Lower lobe of right lung (tissue), 2 donors: ENCODE measurements around the gene TRIM52. TPM values are rescaled to one million over a fixed set of nuclear protein-coding genes. Genes with fewer than 3 reads are reported as not detected.

Source experiments
- ATAC-seq, 2 donors: fragments of 200-7000 bp; cut with Tn5 transposase; one replicate each; pipeline ENCODE4 v1.9.1; 2020 to 2022; ENCODE audit warnings: mild to moderate bottlenecking in 2 of 2, moderate library complexity in 2 of 2
- DNase-seq: peaks from one replicate; pipeline ENCODE4 v3.0.0-alpha.2; 2020
- H3K27ac ChIP-seq: fragments of 200-600 bp; one replicate; pipeline ENCODE4 v1.8.0; 2022
- H3K27me3 ChIP-seq: fragments of 200-600 bp; one replicate; pipeline ENCODE4 v1.8.0; 2022; ENCODE audit warnings: low read depth
- H3K36me3 ChIP-seq: fragments of 200-600 bp; one replicate; pipeline ENCODE4 v1.8.0; 2022; ENCODE audit warnings: mild to moderate bottlenecking
- H3K4me1 ChIP-seq: fragments of 200-600 bp; one replicate; pipeline ENCODE4 v1.8.0; 2022
- H3K4me3 ChIP-seq: fragments of 200-600 bp; one replicate; pipeline ENCODE4 v1.8.0; 2022; ENCODE audit warnings: mild to moderate bottlenecking
- H3K9me3 ChIP-seq: fragments of 200-600 bp; one replicate; pipeline ENCODE4 v1.8.0; 2022
- intact Hi-C: fragments of 100-400 bp; cut with DNase I; formaldehyde crosslinking; loops from one replicate; pipeline ENCODE4 v1.11.0; 2022
- total RNA-seq: library from RNA; stranded (reverse); fragmentation: NEBNext Ultra II Directional; extraction: Animal tissue kit (Norgen Biotek cat#: 25700); gene quantifications from one replicate; pipeline ENCODE4 v1.2.1, GENCODE V29; 2021
- TF ChIP-seq, protein P1 (sequence below): fragments of 200-600 bp; IDR thresholded peaks from one replicate; pipeline ENCODE4 v1.8.0; 2022; ENCODE audit warnings: antibody characterized with exemption, mild to moderate bottlenecking
- donor health status: DM: no; HTN: yes; CAD: no; lungs with severe emphysema.

The TRIM52 gene
- total RNA-seq, 1 donor from 2014 or later: 20.8 TPM

DNA sequence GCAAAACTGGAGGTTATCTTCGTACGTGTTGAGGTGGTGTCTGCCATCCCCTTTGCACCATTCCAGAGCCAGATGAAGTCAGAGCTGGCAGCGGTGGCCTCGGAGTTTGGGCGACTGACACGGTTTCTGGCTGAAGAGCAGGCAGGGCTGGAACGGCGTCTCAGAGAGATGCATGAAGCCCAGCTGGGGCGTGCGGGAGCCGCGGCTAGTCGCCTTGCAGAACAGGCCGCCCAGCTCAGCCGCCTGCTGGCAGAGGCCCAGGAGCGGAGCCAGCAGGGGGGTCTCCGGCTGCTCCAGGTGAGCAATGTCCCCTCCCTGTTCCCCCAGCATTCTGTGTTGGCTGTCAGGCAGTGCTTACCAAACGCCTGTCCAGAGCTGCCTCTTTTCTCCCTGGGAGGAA lies 28.4 kb downstream of the TRIM52 start:
- no peak overlapping the region for H3K4me3 ChIP-seq
- TF ChIP-seq, protein P1, sequence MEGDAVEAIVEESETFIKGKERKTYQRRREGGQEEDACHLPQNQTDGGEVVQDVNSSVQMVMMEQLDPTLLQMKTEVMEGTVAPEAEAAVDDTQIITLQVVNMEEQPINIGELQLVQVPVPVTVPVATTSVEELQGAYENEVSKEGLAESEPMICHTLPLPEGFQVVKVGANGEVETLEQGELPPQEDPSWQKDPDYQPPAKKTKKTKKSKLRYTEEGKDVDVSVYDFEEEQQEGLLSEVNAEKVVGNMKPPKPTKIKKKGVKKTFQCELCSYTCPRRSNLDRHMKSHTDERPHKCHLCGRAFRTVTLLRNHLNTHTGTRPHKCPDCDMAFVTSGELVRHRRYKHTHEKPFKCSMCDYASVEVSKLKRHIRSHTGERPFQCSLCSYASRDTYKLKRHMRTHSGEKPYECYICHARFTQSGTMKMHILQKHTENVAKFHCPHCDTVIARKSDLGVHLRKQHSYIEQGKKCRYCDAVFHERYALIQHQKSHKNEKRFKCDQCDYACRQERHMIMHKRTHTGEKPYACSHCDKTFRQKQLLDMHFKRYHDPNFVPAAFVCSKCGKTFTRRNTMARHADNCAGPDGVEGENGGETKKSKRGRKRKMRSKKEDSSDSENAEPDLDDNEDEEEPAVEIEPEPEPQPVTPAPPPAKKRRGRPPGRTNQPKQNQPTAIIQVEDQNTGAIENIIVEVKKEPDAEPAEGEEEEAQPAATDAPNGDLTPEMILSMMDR: no peak
- H3K27me3 ChIP-seq: no peaks in the 10 kb centered on the region
- intact Hi-C loops: no loop called here
- no peaks in the 10 kb centered on the region for H3K4me1 ChIP-seq
- peaks cover 77% of the 10 kb centered on the region for H3K36me3 ChIP-seq
- ATAC-seq: no peak
- no peak for DNase-seq
- no peak overlapping the region for H3K27ac ChIP-seq
- H3K9me3 ChIP-seq: no peaks in the 10 kb centered on the region

GRCh38 chr5:181231432-181231831 lies 29.5 kb downstream of the TRIM52 start:
- ATAC-seq (no peak), DNase-seq (no peak)
- no peak overlapping the region for H3K27ac ChIP-seq
- H3K27me3 ChIP-seq: no peaks in the 10 kb centered on the region
- no peaks in the 10 kb centered on the region for H3K4me1 ChIP-seq
- H3K36me3 ChIP-seq: peaks cover 77% of the 10 kb centered on the region
- no peak overlapping the region for H3K4me3 ChIP-seq
- H3K9me3 ChIP-seq: no peaks in the 10 kb centered on the region
- intact Hi-C loops: no loop called here
- TF ChIP-seq, protein P1: no peak

DNA sequence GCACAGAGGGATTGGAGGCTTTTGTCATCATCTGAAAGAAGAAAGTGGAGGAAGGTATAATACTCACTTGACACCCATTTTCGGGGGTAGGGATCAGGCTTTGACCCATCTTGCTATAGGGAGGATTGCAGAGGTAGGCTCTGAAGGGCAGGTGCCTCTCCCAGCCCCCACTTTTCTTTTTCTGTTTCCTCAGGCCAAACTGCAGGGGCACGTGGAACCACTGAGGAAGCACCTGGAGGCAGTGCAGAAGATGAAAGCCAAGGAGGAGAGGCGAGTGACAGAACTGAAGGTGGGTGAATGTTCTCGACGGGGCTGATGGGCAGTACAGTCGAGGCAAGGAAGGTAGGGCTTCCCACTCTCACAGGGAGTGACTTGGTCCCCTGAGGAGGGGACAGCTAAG lies 30.4 kb downstream of the TRIM52 start:
- H3K36me3 ChIP-seq: peaks cover 69% of the 10 kb centered on the region

DNA sequence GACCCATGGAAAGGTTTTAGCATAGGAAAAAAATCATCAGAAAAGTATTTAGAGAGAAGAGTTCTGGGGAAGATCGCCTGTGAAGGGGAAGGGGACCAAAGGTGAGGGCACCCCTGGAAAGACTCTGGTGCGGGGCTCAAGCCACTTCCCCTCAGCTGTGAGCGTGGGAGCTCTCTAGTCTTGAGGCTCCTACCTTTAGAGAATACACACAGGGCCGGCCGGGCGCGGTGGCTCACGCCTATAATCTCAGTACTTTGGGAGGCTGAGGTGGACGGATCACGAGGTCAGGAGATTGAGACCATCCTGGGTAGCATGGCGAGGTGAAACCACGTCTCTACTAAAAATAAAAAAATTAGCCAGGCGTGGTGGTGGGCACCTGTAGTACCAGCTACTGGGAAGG lies 30.9 kb downstream of the TRIM52 start:
- ATAC-seq (no peak), DNase-seq (no peak)
- H3K4me3 ChIP-seq: no peak overlapping the region
- H3K27ac ChIP-seq: no peak overlapping the region
- H3K36me3 ChIP-seq: peaks cover 64% of the 10 kb centered on the region
- TF ChIP-seq, protein P1: no peak
- no peaks in the 10 kb centered on the region for H3K27me3 ChIP-seq
- H3K4me1 ChIP-seq: peaks cover 10% of the 10 kb centered on the region
- intact Hi-C loops: no loop called here
- no peaks in the 10 kb centered on the region for H3K9me3 ChIP-seq

More for the DNA sequence above, 30.4 kb downstream of the TRIM52 start:
- TF ChIP-seq, protein P1: no peak
- DNase-seq (no peak), ATAC-seq (no peak)
- Histone ChIP-seq H3K4me1 (peaks cover 5% of the 10 kb centered on the region), H3K27ac (no peak overlapping the region), H3K27me3 (no peaks in the 10 kb centered on the region), H3K9me3 (no peaks in the 10 kb centered on the region), H3K4me3 (no peak overlapping the region)
- intact Hi-C loops: no loop called here

DNA sequence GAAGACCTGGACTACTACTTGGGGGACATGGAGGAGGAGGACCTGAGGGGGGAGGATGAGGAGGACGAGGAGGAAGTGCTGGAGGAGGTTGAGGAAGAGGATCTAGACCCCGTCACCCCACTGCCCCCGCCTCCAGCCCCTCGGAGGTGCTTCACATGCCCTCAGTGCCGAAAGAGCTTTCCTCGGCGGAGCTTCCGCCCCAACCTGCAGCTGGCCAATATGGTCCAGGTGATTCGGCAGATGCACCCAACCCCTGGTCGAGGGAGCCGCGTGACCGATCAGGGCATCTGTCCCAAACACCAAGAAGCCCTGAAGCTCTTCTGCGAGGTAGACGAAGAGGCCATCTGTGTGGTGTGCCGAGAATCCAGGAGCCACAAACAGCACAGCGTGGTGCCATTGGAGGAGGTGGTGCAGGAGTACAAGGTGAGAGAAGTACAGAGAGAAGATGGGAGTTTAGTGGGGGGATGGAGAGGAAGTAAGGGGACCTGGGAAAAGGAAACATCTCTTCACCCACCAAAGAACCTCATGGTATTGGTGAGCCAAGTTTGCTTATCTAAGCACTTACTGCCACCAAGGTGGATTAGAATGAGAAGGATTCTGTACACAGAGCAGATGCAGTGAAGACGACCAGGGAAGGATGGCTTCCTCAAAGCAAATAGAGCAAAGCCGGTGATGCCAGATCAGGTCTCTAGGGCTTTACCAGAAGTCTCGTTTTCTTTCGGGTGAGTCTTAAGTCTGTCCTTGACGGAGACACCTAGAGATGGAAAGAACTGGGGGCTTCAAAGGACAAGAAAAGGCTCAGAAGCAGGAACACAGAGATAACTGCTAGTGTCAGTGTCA lies 36.3 kb downstream of the TRIM52 start:
- Histone ChIP-seq H3K4me1 (peaks cover 35% of the 10 kb centered on the region), H3K27me3 (no peaks in the 10 kb centered on the region), H3K4me3 (peak overlapping the region; percentile 84), H3K9me3 (no peaks in the 10 kb centered on the region), H3K27ac (peak overlapping the region; percentile 97), H3K36me3 (peaks cover 18% of the 10 kb centered on the region)
- no peak for DNase-seq
- intact Hi-C loops: no loop called here
- no peak for ATAC-seq
- TF ChIP-seq, protein P1: no peak
